SK-N-SH treated with all-trans-retinoic acid at 6 μM for 48 hours (cell line): Measurements from ENCODE around the gene TMEM106A.

ENCODE experiments used
- ATAC-seq: fragments of 200-7000 bp; cut with Tn5 transposase; 3 replicates; pipeline ENCODE4 v1.9.1; 2020; ENCODE audit warnings: mild to moderate bottlenecking, moderate library complexity
- ARNTL ChIP-seq: fragments of 450-650 bp; formaldehyde crosslinking; IDR thresholded peaks from 2 replicates; pipeline ENCODE4 v1.5.0; 2020; ENCODE audit warnings: low read depth, mild to moderate bottlenecking, moderate library complexity, borderline replicate concordance
- ISL1 ChIP-seq: fragments of 250-450 bp; sonication (Bioruptor Pico); IDR thresholded peaks from 2 replicates; pipeline ENCODE4 v2.1.2; 2022; ENCODE audit warnings: mild to moderate bottlenecking, moderate library complexity
- OSR1 ChIP-seq: fragments of 250-450 bp; sonication (Bioruptor Pico); IDR thresholded peaks from 2 replicates; pipeline ENCODE4 v1.8.0; 2022; ENCODE audit warnings: moderate library complexity, mild to moderate bottlenecking, inconsistent platforms
- PPARA ChIP-seq: fragments of 250-450 bp; sonication (Bioruptor Pico); IDR thresholded peaks from 2 replicates; pipeline ENCODE4 v1.5.0; 2020; ENCODE audit warnings: mild to moderate bottlenecking, borderline replicate concordance
- RARB ChIP-seq: fragments of 250-450 bp; sonication (Bioruptor Pico); IDR thresholded peaks from 2 replicates; pipeline ENCODE4 v1.8.0; 2021; ENCODE audit warnings: mild to moderate bottlenecking, moderate library complexity
- SNAI2 ChIP-seq: fragments of 250-450 bp; sonication (Bioruptor Pico); IDR thresholded peaks from 2 replicates; pipeline ENCODE4 v1.5.0; 2020; ENCODE audit warnings: mild to moderate bottlenecking, moderate library complexity
- TCF4 ChIP-seq: fragments of 250-450 bp; sonication (Bioruptor Pico); IDR thresholded peaks from 2 replicates; pipeline ENCODE4 v1.8.0; 2021; ENCODE audit warnings: mild to moderate bottlenecking, moderate library complexity, borderline replicate concordance
- TOX ChIP-seq: fragments of 250-450 bp; sonication (Bioruptor Pico); IDR thresholded peaks from 2 replicates; pipeline ENCODE4 v1.8.0; 2021; ENCODE audit warnings: mild to moderate bottlenecking, moderate library complexity, borderline replicate concordance
- ZC3H10 ChIP-seq: fragments of 250-450 bp; sonication (Bioruptor Pico); IDR thresholded peaks from 2 replicates; pipeline ENCODE4 v1.5.1; 2021; ENCODE audit warnings: mild to moderate bottlenecking, moderate library complexity
- ZFP3 ChIP-seq: fragments of 250-450 bp; sonication (Bioruptor Pico); IDR thresholded peaks from 2 replicates; pipeline ENCODE4 v1.5.0; 2020; ENCODE audit warnings: mild to moderate bottlenecking, moderate library complexity
- ZFP30 ChIP-seq: fragments of 450-650 bp; formaldehyde crosslinking; IDR thresholded peaks from 2 replicates; pipeline ENCODE4 v1.5.0; 2022; ENCODE audit warnings: mild to moderate bottlenecking, moderate library complexity
- ZNF70 ChIP-seq: fragments of 450-650 bp; formaldehyde crosslinking; IDR thresholded peaks from 2 replicates; pipeline ENCODE4 v1.5.0; 2020; ENCODE audit warnings: mild to moderate bottlenecking, moderate library complexity
- ZNF8 ChIP-seq: fragments of 450-650 bp; formaldehyde crosslinking; IDR thresholded peaks from 2 replicates; pipeline ENCODE4 v1.5.0; 2020; ENCODE audit warnings: mild to moderate bottlenecking, moderate library complexity
- TF ChIP-seq, protein P1 (sequence below): fragments of 250-450 bp; sonication (Bioruptor Pico); IDR thresholded peaks from 2 replicates; pipeline ENCODE4 v1.5.1; 2021; ENCODE audit warnings: mild to moderate bottlenecking, moderate library complexity
- TF ChIP-seq, protein P2 (sequence below): fragments of 250-450 bp; sonication (Bioruptor Pico); IDR thresholded peaks from 2 replicates; pipeline ENCODE4 v1.5.1; 2020; ENCODE audit warnings: low read depth, mild to moderate bottlenecking, moderate library complexity
- TF ChIP-seq, protein P3 (sequence below): fragments of 250-450 bp; sonication (Bioruptor Pico); IDR thresholded peaks from 2 replicates; pipeline ENCODE4 v1.8.0; 2020; ENCODE audit warnings: mild to moderate bottlenecking, moderate library complexity, borderline replicate concordance
- TF ChIP-seq, protein P4 (sequence below): fragments of 250-450 bp; sonication (Bioruptor Pico); IDR thresholded peaks from 2 replicates; pipeline ENCODE4 v1.5.0; 2020; ENCODE audit warnings: mild to moderate bottlenecking, moderate library complexity
- TF ChIP-seq, protein P5 (sequence below): fragments of 250-450 bp; sonication (Bioruptor Pico); IDR thresholded peaks from 2 replicates; pipeline ENCODE4 v1.8.0; 2021; ENCODE audit warnings: low read depth, mild to moderate bottlenecking, moderate library complexity, borderline replicate concordance

Gene TMEM106A

DNA sequence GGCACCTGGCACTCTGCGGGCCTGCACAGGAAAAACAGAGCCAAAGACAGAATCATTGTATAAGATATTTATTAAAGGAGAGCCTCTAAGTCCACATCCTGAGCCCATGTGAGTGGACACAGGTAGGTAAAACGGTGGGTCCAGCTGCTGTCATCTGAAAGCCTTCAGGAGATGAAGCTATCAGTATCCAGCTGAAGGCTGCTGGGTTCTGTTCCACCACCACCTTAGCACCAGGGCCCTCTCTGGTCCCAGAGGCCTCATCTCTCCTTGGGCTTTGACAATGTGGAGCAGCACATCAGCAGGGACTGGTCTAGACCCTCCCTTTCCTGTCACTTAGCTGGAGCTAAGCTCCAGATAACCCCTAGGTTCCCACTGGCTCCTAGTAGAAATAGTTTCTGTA, 7.3 kb downstream of the TMEM106A start (continued):
- TF ChIP-seq, protein P1, sequence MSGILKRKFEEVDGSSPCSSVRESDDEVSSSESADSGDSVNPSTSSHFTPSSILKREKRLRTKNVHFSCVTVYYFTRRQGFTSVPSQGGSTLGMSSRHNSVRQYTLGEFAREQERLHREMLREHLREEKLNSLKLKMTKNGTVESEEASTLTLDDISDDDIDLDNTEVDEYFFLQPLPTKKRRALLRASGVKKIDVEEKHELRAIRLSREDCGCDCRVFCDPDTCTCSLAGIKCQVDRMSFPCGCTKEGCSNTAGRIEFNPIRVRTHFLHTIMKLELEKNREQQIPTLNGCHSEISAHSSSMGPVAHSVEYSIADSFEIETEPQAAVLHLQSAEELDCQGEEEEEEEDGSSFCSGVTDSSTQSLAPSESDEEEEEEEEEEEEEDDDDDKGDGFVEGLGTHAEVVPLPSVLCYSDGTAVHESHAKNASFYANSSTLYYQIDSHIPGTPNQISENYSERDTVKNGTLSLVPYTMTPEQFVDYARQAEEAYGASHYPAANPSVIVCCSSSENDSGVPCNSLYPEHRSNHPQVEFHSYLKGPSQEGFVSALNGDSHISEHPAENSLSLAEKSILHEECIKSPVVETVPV (CRISPR knock-in tag) = no peak
- TF ChIP-seq ZFP30 (CRISPR knock-in tag) = no peak
- TF ChIP-seq, protein P2, sequence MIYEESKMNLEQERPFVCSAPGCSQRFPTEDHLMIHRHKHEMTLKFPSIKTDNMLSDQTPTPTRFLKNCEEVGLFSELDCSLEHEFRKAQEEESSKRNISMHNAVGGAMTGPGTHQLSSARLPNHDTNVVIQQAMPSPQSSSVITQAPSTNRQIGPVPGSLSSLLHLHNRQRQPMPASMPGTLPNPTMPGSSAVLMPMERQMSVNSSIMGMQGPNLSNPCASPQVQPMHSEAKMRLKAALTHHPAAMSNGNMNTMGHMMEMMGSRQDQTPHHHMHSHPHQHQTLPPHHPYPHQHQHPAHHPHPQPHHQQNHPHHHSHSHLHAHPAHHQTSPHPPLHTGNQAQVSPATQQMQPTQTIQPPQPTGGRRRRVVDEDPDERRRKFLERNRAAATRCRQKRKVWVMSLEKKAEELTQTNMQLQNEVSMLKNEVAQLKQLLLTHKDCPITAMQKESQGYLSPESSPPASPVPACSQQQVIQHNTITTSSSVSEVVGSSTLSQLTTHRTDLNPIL (CRISPR knock-in tag) = no peak
- no peak for TF ChIP-seq ZC3H10 (CRISPR knock-in tag)
- TF ChIP-seq, all 23 proteins: peak for 0

DNA sequence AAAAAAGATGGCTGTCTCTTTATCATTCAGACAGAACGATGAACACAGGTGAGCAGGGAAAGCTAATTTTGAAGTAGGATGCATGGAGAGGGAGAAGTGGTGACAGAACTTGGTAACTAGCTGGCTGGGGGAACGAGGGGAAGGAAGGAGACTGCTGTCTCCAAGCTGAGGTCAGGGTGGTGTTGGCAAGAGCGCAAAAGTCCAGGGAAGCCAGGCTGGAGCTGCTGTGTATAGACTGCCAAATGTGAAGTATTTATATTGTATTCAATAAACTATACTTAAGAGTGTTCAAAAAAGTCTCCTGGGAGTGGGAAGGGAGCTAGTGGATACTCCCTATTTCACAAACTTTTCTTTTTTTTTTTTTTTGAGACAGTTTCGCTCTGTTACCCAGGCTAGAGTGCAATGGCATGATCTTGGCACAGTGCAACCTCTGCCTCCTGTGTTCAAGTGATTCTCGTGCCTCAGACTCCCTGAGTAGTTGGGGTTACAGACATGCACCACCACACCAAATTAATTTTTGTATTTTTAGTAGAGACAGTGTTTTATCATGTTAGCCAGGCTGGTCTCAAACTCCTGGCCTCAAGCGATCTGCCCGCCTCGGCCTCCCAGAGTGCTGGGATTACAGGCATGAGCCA, 8.2 kb downstream of the TMEM106A start:
- TF ChIP-seq, protein P2 (CRISPR knock-in tag) = no peak
- no peak for TF ChIP-seq TCF4 (CRISPR knock-in tag)
- TF ChIP-seq PPARA = no peak
- TF ChIP-seq, protein P1 (CRISPR knock-in tag) = no peak
- no peak for TF ChIP-seq ARNTL (CRISPR knock-in tag)
- TF ChIP-seq, protein P3, sequence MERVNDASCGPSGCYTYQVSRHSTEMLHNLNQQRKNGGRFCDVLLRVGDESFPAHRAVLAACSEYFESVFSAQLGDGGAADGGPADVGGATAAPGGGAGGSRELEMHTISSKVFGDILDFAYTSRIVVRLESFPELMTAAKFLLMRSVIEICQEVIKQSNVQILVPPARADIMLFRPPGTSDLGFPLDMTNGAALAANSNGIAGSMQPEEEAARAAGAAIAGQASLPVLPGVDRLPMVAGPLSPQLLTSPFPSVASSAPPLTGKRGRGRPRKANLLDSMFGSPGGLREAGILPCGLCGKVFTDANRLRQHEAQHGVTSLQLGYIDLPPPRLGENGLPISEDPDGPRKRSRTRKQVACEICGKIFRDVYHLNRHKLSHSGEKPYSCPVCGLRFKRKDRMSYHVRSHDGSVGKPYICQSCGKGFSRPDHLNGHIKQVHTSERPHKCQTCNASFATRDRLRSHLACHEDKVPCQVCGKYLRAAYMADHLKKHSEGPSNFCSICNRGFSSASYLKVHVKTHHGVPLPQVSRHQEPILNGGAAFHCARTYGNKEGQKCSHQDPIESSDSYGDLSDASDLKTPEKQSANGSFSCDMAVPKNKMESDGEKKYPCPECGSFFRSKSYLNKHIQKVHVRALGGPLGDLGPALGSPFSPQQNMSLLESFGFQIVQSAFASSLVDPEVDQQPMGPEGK (CRISPR knock-in tag) = no peak
- TF ChIP-seq ZFP3 (CRISPR knock-in tag) = no peak
- no peak for TF ChIP-seq TOX (CRISPR knock-in tag)
- TF ChIP-seq, protein P4, sequence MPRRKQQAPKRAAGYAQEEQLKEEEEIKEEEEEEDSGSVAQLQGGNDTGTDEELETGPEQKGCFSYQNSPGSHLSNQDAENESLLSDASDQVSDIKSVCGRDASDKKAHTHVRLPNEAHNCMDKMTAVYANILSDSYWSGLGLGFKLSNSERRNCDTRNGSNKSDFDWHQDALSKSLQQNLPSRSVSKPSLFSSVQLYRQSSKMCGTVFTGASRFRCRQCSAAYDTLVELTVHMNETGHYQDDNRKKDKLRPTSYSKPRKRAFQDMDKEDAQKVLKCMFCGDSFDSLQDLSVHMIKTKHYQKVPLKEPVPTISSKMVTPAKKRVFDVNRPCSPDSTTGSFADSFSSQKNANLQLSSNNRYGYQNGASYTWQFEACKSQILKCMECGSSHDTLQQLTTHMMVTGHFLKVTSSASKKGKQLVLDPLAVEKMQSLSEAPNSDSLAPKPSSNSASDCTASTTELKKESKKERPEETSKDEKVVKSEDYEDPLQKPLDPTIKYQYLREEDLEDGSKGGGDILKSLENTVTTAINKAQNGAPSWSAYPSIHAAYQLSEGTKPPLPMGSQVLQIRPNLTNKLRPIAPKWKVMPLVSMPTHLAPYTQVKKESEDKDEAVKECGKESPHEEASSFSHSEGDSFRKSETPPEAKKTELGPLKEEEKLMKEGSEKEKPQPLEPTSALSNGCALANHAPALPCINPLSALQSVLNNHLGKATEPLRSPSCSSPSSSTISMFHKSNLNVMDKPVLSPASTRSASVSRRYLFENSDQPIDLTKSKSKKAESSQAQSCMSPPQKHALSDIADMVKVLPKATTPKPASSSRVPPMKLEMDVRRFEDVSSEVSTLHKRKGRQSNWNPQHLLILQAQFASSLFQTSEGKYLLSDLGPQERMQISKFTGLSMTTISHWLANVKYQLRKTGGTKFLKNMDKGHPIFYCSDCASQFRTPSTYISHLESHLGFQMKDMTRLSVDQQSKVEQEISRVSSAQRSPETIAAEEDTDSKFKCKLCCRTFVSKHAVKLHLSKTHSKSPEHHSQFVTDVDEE (CRISPR knock-in tag) = no peak
- no peak for TF ChIP-seq SNAI2 (CRISPR knock-in tag)
- TF ChIP-seq ZNF8 (CRISPR knock-in tag) = no peak
- TF ChIP-seq ZFP30 (CRISPR knock-in tag) = no peak
- no peak for TF ChIP-seq OSR1 (CRISPR knock-in tag)
- no peak for TF ChIP-seq RARB
- TF ChIP-seq ZNF70 (CRISPR knock-in tag) = no peak
- no peak for TF ChIP-seq ISL1 (CRISPR knock-in tag)
- TF ChIP-seq ZC3H10 (CRISPR knock-in tag) = no peak
- TF ChIP-seq, protein P5, sequence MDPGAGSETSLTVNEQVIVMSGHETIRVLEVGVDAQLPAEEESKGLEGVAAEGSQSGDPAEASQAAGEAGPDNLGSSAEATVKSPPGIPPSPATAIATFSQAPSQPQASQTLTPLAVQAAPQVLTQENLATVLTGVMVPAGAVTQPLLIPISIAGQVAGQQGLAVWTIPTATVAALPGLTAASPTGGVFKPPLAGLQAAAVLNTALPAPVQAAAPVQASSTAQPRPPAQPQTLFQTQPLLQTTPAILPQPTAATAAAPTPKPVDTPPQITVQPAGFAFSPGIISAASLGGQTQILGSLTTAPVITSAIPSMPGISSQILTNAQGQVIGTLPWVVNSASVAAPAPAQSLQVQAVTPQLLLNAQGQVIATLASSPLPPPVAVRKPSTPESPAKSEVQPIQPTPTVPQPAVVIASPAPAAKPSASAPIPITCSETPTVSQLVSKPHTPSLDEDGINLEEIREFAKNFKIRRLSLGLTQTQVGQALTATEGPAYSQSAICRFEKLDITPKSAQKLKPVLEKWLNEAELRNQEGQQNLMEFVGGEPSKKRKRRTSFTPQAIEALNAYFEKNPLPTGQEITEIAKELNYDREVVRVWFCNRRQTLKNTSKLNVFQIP (CRISPR knock-in tag) = no peak
- TF ChIP-seq, all 23 proteins: peak for 0
- no peak for ATAC-seq
